Peyer's patch (tissue), 4 donors: Measurements from ENCODE around the gene ALPL.

Experiments used
- CTCF ChIP-seq, 6 experiments: fragments of 450-650 bp in 4 of 6; fragments of 200-600 bp in 2 of 6; sonication (generic) in 1 of 6; IDR thresholded peaks; one replicate each; pipeline ENCODE4 v1.5.1; 2017 to 2019; ENCODE audit warnings: antibody characterized with exemption in 6 of 6, mild to moderate bottlenecking in 3 of 6, moderate library complexity in 1 of 6
- POLR2A ChIP-seq, 2 donors: fragments of 450-650 bp; IDR thresholded peaks; one replicate each; pipeline ENCODE4 v1.5.1; 2017; ENCODE audit warnings: antibody characterized with exemption in 2 of 2, mild to moderate bottlenecking in 2 of 2, moderate library complexity in 2 of 2

GRCh38 chr1:21497466-21498061, 11.7 kb upstream of the ALPL start:
- TF ChIP-seq CTCF (IDR thresholded peaks at IDR 0.05) = no peak
- no peak for TF ChIP-seq POLR2A (IDR thresholded peaks at IDR 0.05)
